GM12878 (cell line): Measurements from ENCODE around the gene C1orf174. TPM values are rescaled to one million over a fixed set of nuclear protein-coding genes. Genes with fewer than 3 reads are reported as not detected.

Experiments
- ATAC-seq: fragments of 200-7000 bp; cut with Tn5 transposase; 3 replicates; pipeline ENCODE4 v1.9.1; 2020; ENCODE audit warnings: mild to moderate bottlenecking, moderate library complexity
- BruUV-seq: library from RNA; stranded (reverse); fragments of 400-500 nt; replicated peaks from 2 replicates; lab custom pipeline; 2021; lab: Mats Ljungman, UMichigan
- CTCF ChIA-PET: fragments of 300-600 bp; sonication (Branson Sonifier 250); formaldehyde crosslinking; extraction: SDS; loops from one replicate; lab custom pipeline; 2021; ENCODE audit warnings: inconsistent platforms; lab: Yijun Ruan, JAX
- POLR2A ChIA-PET: fragments of 350-600 bp; formaldehyde crosslinking; extraction: SDS; loops from one replicate; lab custom pipeline; 2021; ENCODE audit warnings: inconsistent platforms; lab: Charles Lee
- RAD21 ChIA-PET: fragments of 300-600 bp; sonication (Branson Sonifier 250); formaldehyde crosslinking; loops from one replicate; lab custom pipeline; 2023; ENCODE audit warnings: antibody characterized with exemption; ENCODE audit not compliant: unreplicated experiment; lab: Charles Lee
- SMC1A ChIA-PET: fragments of 300-600 bp; sonication (Branson Sonifier 250); formaldehyde crosslinking; loops from one replicate; lab custom pipeline; 2023; ENCODE audit not compliant: unreplicated experiment, uncharacterized antibody; lab: Charles Lee
- DNase-seq: peaks from one replicate; pipeline ENCODE4 v3.0.0-alpha.2; 2011; ENCODE audit warnings: low read depth, low spot score
- FAIRE-seq: peaks from 3 replicates; lab custom pipeline; 2011; peaks lifted over from hg19 to GRCh38; lab: Jason Lieb, UNC
- H2AFZ ChIP-seq: 2 replicates; pipeline ENCODE4 v1.6.0; 2011; ENCODE audit warnings: low read depth, low read length, control low read depth; ENCODE audit not compliant: control insufficient read depth
- H3K27ac ChIP-seq: 2 replicates; pipeline ENCODE4 v1.5.1; 2011; ENCODE audit warnings: control low read depth; ENCODE audit not compliant: control insufficient read depth, insufficient read depth
- H3K27me3 ChIP-seq, 2 experiments: replicated peaks in 1 of 2; 2 replicates each; pipeline versions ENCODE4 v1.6.0 to v1.6.1; 2011; ENCODE audit warnings: low read length in 1 of 2; ENCODE audit not compliant: control insufficient read depth in 2 of 2, insufficient read depth in 2 of 2
- H3K36me3 ChIP-seq, 2 experiments: 2 replicates each; pipeline ENCODE4 v1.5.1; 2011; ENCODE audit warnings: low read length in 1 of 2; ENCODE audit not compliant: control insufficient read depth in 2 of 2, insufficient read depth in 2 of 2
- H3K4me1 ChIP-seq: 2 replicates; pipeline ENCODE4 v1.6.1; 2011; ENCODE audit warnings: mild to moderate bottlenecking, low read length, moderate library complexity, mixed read lengths; ENCODE audit not compliant: control insufficient read depth, insufficient read depth
- H3K4me2 ChIP-seq: 2 replicates; pipeline ENCODE4 v1.6.0; 2011; ENCODE audit warnings: control low read depth; ENCODE audit not compliant: control insufficient read depth, insufficient read depth
- H3K4me3 ChIP-seq: fragments of 200-600 bp; sonication (generic); 2 replicates; pipeline ENCODE4 v1.5.1; 2016
- H3K79me2 ChIP-seq: 2 replicates; pipeline ENCODE4 v1.6.0; 2011; ENCODE audit warnings: low read length; ENCODE audit not compliant: control insufficient read depth, insufficient read depth
- H3K9ac ChIP-seq: 2 replicates; pipeline ENCODE4 v1.8.0; 2011; ENCODE audit warnings: low read length, control low read depth, mixed read lengths; ENCODE audit not compliant: control insufficient read depth, insufficient read depth
- H3K9me3 ChIP-seq: replicated peaks from 3 replicates; pipeline ENCODE4 v1.5.1; 2011; ENCODE audit warnings: mild to moderate bottlenecking, low read length; ENCODE audit not compliant: control insufficient read depth, insufficient read depth
- H4K20me1 ChIP-seq: 2 replicates; pipeline ENCODE4 v1.6.0; 2011; ENCODE audit not compliant: control insufficient read depth, insufficient read depth
- BCL11A ChIP-seq: IDR thresholded peaks from 2 replicates; pipeline ENCODE4 v1.6.1; 2011; ENCODE audit warnings: low read depth, low read length
- CREM ChIP-seq: IDR thresholded peaks from 2 replicates; pipeline ENCODE4 v1.6.1; 2014; ENCODE audit warnings: antibody characterized with exemption, low read depth
- FOXM1 ChIP-seq: IDR thresholded peaks from 2 replicates; pipeline ENCODE4 v1.6.1; 2012; ENCODE audit warnings: low read depth, mild to moderate bottlenecking, inconsistent platforms, low read length, moderate library complexity
- GABPA ChIP-seq: IDR thresholded peaks from 2 replicates; pipeline ENCODE4 v1.6.1; 2014; ENCODE audit warnings: antibody characterized with exemption, low read depth, mild to moderate bottlenecking, inconsistent platforms
- KLF5 ChIP-seq: fragments of 450-650 bp; IDR thresholded peaks from 2 replicates; pipeline ENCODE4 v1.6.1; 2014; ENCODE audit warnings: mild to moderate bottlenecking; ENCODE audit not compliant: partially characterized antibody
- MTA2 ChIP-seq: fragments of 450-650 bp; IDR thresholded peaks from 2 replicates; pipeline ENCODE4 v1.6.1; 2016; ENCODE audit warnings: low read depth, mild to moderate bottlenecking, moderate library complexity
- PAX8 ChIP-seq: fragments of 450-650 bp; IDR thresholded peaks from 2 replicates; pipeline ENCODE4 v1.6.1; 2017; ENCODE audit warnings: mild to moderate bottlenecking, moderate library complexity
- RBBP5 ChIP-seq: fragments of 200-600 bp; sonication (generic); conservative IDR thresholded peaks from 2 replicates; pipeline ENCODE4 v1.6.1; 2016
- SREBF1 ChIP-seq: IDR thresholded peaks from 2 replicates; pipeline ENCODE4 v1.6.1; 2012; ENCODE audit warnings: mild to moderate bottlenecking, low read length
- STAT1 ChIP-seq: fragments of 450-650 bp; conservative IDR thresholded peaks from 2 replicates; pipeline ENCODE4 v1.6.1; 2014; ENCODE audit warnings: antibody characterized with exemption, mild to moderate bottlenecking
- TCF7 ChIP-seq: IDR thresholded peaks from 2 replicates; pipeline ENCODE4 v1.6.1; 2014; ENCODE audit warnings: antibody characterized with exemption, borderline replicate concordance
- ZNF622 ChIP-seq: fragments of 450-650 bp; IDR thresholded peaks from 2 replicates; pipeline ENCODE4 v1.6.1; 2017; ENCODE audit warnings: mild to moderate bottlenecking, inconsistent platforms
- WGBS: methylation state at CpG from one replicate; pipeline ENCODE4 v1.1.6; 2016; ENCODE audit warnings: low lambda C conversion rate; ENCODE audit not compliant: insufficient replicate concordance, insufficient coverage; ENCODE audit errors: missing lambda C conversion rate; 5-methylcytosine and 5-hydroxymethylcytosine counted together
- in situ Hi-C: fragments of 300-500 bp; cut with MboI; formaldehyde crosslinking; loops from 9 replicates; pipeline ENCODE4 v1.14.3; 2018; ENCODE audit warnings: mixed read lengths
- intact Hi-C: fragments of 100-400 bp; cut with micrococcal nuclease; formaldehyde crosslinking; loops from one replicate; pipeline ENCODE4 v1.14.2; 2022; ENCODE audit not compliant: unreplicated experiment
- polyA plus RNA-seq, 11 experiments: library from polyadenylated mRNA; depleted of rRNA in 4 of 11; unstranded in 6 of 11; stranded (reverse) in 5 of 11; fragments of >200 nt; fragmentation: Nextera tagmentation in 4 of 11; fragmentation: Illumina TruSeq in 1 of 11; extraction: Ambion mirVana in 4 of 11; extraction: Trizol in 1 of 11; gene quantifications; 1 replicate in 1 of 11; 2 replicates in 10 of 11; pipeline versions ENCODE4 v1.2.1 to v1.2.3, GENCODE V29; 2011 to 2016; ENCODE audit warnings: inconsistent platforms in 2 of 11, missing spikeins in 2 of 11, low read depth in 1 of 11
- total RNA-seq, 4 experiments: library from RNA; depleted of rRNA in 3 of 4; stranded (reverse); fragments of >200 nt in 3 of 4; fragmentation: Illumina TruSeq in 1 of 4; extraction: Trizol in 1 of 4; gene quantifications; 2 replicates each; pipeline versions ENCODE4 v1.2.1 to v1.2.3, GENCODE V29; 2013 to 2021
- TF ChIP-seq, protein P1 (sequence below): fragments of 150-350 bp; IDR thresholded peaks from 2 replicates; pipeline ENCODE4 v1.6.1; 2016; ENCODE audit warnings: low read depth, low read length
- TF ChIP-seq, protein P2 (sequence below): fragments of 450-650 bp; IDR thresholded peaks from 2 replicates; pipeline ENCODE4 v1.6.1; 2018; ENCODE audit warnings: borderline replicate concordance, mild to moderate bottlenecking; ENCODE audit not compliant: partially characterized antibody
- TF ChIP-seq, protein P3 (sequence below): IDR thresholded peaks from 2 replicates; pipeline ENCODE4 v1.6.1; 2011; ENCODE audit warnings: borderline replicate concordance, low read depth, mild to moderate bottlenecking, moderate library complexity, mixed read lengths, low read length; ENCODE audit not compliant: insufficient read depth; ENCODE audit errors: extremely low read length

C1orf174 gene
- total and polyA plus RNA-seq, 10 of the 15 experiments (the other 5 are each of a cell fraction or from before 2014, with no cell fraction given): 17.5 to 35.4 (median 25.1) TPM

- ChIA-PET CTCF (interaction anchor here (0.6 kb wide), 1 partner anchor 1660 kb away, joined by 4 read pairs; no protein-coding TSS in a partner anchor), SMC1A (no interaction called here), RAD21 (no interaction called here), POLR2A (interaction anchor here (0.6 kb wide), 1 partner anchor 20 kb away, joined by 3 read pairs; no protein-coding TSS in a partner anchor)
- Histone ChIP-seq H2AFZ (no peak overlapping the region), H3K9ac (no peak overlapping the region), H3K4me3 (no peak overlapping the region), H3K4me1 (no peaks in the 10 kb centered on the region), H3K9me3 (no peaks in the 10 kb centered on the region), H3K36me3 (peaks cover 0 to 5% of the 10 kb centered on the region in 2 experiments; a peak in 1 of 4 replicates), H3K79me2 (no peaks in the 10 kb centered on the region), H3K4me2 (no peak overlapping the region), H3K27me3 (no peaks in the 10 kb centered on the region), H3K27ac (no peak overlapping the region), H4K20me1 (no peaks in the 10 kb centered on the region)
- WGBS: 78% methylated on average over 9 of the region's 9 CpGs
- DNase-seq (no peak), ATAC-seq (no peak), FAIRE-seq (no peak)
- in situ Hi-C loops (no loop called here), intact Hi-C loops (no loop called here)
- no TSS peak for BruUV-seq
- TF ChIP-seq PAX8 (no peak), MTA2 (no peak), TCF7 (no peak), GABPA (no peak), FOXM1 (no peak), RBBP5 (no peak), KLF5 (no peak), STAT1 (no peak), CREM (no peak), ZNF622 (no peak), SREBF1 (no peak), BCL11A (no peak)
- TF ChIP-seq, protein P1, sequence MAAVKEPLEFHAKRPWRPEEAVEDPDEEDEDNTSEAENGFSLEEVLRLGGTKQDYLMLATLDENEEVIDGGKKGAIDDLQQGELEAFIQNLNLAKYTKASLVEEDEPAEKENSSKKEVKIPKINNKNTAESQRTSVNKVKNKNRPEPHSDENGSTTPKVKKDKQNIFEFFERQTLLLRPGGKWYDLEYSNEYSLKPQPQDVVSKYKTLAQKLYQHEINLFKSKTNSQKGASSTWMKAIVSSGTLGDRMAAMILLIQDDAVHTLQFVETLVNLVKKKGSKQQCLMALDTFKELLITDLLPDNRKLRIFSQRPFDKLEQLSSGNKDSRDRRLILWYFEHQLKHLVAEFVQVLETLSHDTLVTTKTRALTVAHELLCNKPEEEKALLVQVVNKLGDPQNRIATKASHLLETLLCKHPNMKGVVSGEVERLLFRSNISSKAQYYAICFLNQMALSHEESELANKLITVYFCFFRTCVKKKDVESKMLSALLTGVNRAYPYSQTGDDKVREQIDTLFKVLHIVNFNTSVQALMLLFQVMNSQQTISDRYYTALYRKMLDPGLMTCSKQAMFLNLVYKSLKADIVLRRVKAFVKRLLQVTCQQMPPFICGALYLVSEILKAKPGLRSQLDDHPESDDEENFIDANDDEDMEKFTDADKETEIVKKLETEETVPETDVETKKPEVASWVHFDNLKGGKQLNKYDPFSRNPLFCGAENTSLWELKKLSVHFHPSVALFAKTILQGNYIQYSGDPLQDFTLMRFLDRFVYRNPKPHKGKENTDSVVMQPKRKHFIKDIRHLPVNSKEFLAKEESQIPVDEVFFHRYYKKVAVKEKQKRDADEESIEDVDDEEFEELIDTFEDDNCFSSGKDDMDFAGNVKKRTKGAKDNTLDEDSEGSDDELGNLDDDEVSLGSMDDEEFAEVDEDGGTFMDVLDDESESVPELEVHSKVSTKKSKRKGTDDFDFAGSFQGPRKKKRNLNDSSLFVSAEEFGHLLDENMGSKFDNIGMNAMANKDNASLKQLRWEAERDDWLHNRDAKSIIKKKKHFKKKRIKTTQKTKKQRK: no peak
- TF ChIP-seq, protein P2, sequence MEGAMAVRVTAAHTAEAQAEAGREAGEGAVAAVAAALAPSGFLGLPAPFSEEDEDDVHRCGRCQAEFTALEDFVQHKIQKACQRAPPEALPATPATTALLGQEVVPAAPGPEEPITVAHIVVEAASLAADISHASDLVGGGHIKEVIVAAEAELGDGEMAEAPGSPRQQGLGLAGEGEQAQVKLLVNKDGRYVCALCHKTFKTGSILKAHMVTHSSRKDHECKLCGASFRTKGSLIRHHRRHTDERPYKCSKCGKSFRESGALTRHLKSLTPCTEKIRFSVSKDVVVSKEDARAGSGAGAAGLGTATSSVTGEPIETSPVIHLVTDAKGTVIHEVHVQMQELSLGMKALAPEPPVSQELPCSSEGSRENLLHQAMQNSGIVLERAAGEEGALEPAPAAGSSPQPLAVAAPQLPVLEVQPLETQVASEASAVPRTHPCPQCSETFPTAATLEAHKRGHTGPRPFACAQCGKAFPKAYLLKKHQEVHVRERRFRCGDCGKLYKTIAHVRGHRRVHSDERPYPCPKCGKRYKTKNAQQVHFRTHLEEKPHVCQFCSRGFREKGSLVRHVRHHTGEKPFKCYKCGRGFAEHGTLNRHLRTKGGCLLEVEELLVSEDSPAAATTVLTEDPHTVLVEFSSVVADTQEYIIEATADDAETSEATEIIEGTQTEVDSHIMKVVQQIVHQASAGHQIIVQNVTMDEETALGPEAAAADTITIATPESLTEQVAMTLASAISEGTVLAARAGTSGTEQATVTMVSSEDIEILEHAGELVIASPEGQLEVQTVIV: no peak
- TF ChIP-seq, protein P3, sequence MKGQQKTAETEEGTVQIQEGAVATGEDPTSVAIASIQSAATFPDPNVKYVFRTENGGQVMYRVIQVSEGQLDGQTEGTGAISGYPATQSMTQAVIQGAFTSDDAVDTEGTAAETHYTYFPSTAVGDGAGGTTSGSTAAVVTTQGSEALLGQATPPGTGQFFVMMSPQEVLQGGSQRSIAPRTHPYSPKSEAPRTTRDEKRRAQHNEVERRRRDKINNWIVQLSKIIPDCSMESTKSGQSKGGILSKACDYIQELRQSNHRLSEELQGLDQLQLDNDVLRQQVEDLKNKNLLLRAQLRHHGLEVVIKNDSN: no peak
Observed at GRCh38 chr1:3879787-3880428, 20.2 kb downstream of the C1orf174 start.
